ENCODE results near the gene PTCD3.

The PTCD3 gene

DNA sequence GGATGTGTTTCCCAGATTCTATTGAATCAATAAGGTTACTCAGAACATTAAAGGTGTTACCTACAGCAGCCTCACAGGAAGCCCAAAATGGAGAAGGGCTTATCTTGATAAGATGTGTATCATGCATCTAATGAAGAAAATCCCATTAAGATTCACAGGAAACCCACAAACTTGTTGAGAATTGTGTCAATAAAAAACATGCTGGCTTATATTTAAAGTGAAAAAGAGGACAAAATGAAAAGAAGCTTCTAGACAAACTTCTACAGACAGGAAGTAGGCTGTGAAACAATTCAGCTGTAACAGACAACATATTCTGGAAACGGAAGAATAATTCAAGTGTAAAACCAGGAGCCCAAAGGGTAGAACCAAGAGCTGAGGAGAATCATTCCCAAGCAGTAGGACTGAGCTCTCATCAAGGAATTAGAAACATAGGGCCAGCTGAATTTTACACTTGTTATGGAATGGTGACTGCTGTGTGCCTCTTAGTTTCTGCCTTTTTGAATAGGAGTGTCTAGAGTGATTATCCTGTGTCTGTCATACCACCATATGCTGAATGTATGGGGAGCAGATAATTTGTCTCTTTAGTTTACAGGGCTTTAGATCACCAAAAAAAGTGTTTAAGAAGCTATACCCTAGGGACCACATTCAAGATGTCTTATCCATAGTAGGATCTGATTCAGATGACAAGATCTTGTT lies 79.6 kb downstream of the PTCD3 start:
- H2AFZ ChIP-seq (ENCODE audit: low read length): no peak overlapping the region
- peaks cover 96% of the 10 kb centered on the region for H4K20me1 ChIP-seq (ENCODE audit: insufficient read depth, low read length, poor library complexity, severe bottlenecking)
- H3K4me1 ChIP-seq (ENCODE audit: insufficient read depth, low read length, poor library complexity, severe bottlenecking): peaks cover 46% of the 10 kb centered on the region
- H3K9me2 ChIP-seq (replicated peaks; ENCODE audit: low read depth, low read length): no peaks in the 10 kb centered on the region
- no peaks in the 10 kb centered on the region for H3K9me3 ChIP-seq (ENCODE audit: insufficient read depth, low read depth, low read length)
- peak overlapping the region; percentile 9 for H3K9ac ChIP-seq (ENCODE audit: low read depth, low read length, poor library complexity, severe bottlenecking)
- TF ChIP-seq, protein P1, sequence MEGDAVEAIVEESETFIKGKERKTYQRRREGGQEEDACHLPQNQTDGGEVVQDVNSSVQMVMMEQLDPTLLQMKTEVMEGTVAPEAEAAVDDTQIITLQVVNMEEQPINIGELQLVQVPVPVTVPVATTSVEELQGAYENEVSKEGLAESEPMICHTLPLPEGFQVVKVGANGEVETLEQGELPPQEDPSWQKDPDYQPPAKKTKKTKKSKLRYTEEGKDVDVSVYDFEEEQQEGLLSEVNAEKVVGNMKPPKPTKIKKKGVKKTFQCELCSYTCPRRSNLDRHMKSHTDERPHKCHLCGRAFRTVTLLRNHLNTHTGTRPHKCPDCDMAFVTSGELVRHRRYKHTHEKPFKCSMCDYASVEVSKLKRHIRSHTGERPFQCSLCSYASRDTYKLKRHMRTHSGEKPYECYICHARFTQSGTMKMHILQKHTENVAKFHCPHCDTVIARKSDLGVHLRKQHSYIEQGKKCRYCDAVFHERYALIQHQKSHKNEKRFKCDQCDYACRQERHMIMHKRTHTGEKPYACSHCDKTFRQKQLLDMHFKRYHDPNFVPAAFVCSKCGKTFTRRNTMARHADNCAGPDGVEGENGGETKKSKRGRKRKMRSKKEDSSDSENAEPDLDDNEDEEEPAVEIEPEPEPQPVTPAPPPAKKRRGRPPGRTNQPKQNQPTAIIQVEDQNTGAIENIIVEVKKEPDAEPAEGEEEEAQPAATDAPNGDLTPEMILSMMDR (conservative IDR thresholded peaks at IDR 0.05; ENCODE audit: low read length): no peak
- no peak for TF ChIP-seq EZH2phosphoT487 (IDR thresholded peaks at IDR 0.05; ENCODE audit: borderline replicate concordance)
- H3K79me2 ChIP-seq (ENCODE audit: insufficient read depth, low read length): peaks cover 94% of the 10 kb centered on the region
- H3K36me3 ChIP-seq (ENCODE audit: insufficient read depth, low read length): peaks cover 12% of the 10 kb centered on the region; the same call in 1 of the 2 replicates
- H3K4me3 ChIP-seq (ENCODE audit: low read length, poor library complexity, severe bottlenecking): peak overlapping the region; percentile 47
- H3K4me2 ChIP-seq (ENCODE audit: low read depth, low read length, poor library complexity, severe bottlenecking): peak overlapping the region; percentile 70
- no peaks in the 10 kb centered on the region for H3K27me3 ChIP-seq (ENCODE audit: insufficient read depth, low read length, poor library complexity, severe bottlenecking)
- 0 out of 2 replicates have a peak, but pooled peaks cover 15% of the 10 kb centered on the region for H3F3A ChIP-seq (ENCODE audit: low read depth)

DNA sequence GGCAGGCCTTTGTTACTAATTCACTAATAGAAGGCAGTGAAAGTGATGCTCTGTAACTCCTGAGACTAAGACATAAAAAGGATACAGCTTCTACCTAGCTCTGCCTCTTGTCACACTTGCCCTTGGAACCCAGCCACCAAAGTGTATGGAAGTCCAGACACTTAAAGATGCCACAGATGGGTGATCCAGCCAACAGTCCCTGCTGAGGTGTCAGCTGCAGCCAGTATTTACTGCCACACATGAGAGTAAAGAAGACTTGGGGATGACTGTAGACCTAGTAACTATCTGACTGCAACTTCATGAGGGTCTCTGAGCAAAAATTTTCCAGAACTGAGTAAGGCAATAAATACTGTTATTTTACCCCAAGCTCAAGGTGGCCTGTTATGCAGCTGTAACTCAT lies 80.4 kb downstream of the PTCD3 start:
- H3K79me2 ChIP-seq (ENCODE audit: insufficient read depth, low read length): peaks cover 94% of the 10 kb centered on the region
- H3F3A ChIP-seq (ENCODE audit: low read depth): 0 out of 2 replicates have a peak, but pooled peaks cover 15% of the 10 kb centered on the region
- H3K4me1 ChIP-seq (ENCODE audit: insufficient read depth, low read length, poor library complexity, severe bottlenecking): peaks cover 50% of the 10 kb centered on the region
- H3K27me3 ChIP-seq (ENCODE audit: insufficient read depth, low read length, poor library complexity, severe bottlenecking): no peaks in the 10 kb centered on the region
- H2AFZ ChIP-seq (ENCODE audit: low read length): no peak overlapping the region
- no peaks in the 10 kb centered on the region for H3K9me2 ChIP-seq (replicated peaks; ENCODE audit: low read depth, low read length)
- H3K4me2 ChIP-seq (ENCODE audit: low read depth, low read length, poor library complexity, severe bottlenecking): peak overlapping the region; percentile 70
- peaks cover 6% of the 10 kb centered on the region; the same call in 1 of the 2 replicates for H3K36me3 ChIP-seq (ENCODE audit: insufficient read depth, low read length)
- peaks cover 95% of the 10 kb centered on the region for H4K20me1 ChIP-seq (ENCODE audit: insufficient read depth, low read length, poor library complexity, severe bottlenecking)
- TF ChIP-seq EZH2phosphoT487 (IDR thresholded peaks at IDR 0.05; ENCODE audit: borderline replicate concordance): no peak
- TF ChIP-seq, protein P1 (conservative IDR thresholded peaks at IDR 0.05; ENCODE audit: low read length): no peak
- peak overlapping the region; percentile 9 for H3K9ac ChIP-seq (ENCODE audit: low read depth, low read length, poor library complexity, severe bottlenecking)
- H3K4me3 ChIP-seq (ENCODE audit: low read length, poor library complexity, severe bottlenecking): peak overlapping the region; percentile 47
- H3K9me3 ChIP-seq (ENCODE audit: insufficient read depth, low read depth, low read length): no peaks in the 10 kb centered on the region

DNA sequence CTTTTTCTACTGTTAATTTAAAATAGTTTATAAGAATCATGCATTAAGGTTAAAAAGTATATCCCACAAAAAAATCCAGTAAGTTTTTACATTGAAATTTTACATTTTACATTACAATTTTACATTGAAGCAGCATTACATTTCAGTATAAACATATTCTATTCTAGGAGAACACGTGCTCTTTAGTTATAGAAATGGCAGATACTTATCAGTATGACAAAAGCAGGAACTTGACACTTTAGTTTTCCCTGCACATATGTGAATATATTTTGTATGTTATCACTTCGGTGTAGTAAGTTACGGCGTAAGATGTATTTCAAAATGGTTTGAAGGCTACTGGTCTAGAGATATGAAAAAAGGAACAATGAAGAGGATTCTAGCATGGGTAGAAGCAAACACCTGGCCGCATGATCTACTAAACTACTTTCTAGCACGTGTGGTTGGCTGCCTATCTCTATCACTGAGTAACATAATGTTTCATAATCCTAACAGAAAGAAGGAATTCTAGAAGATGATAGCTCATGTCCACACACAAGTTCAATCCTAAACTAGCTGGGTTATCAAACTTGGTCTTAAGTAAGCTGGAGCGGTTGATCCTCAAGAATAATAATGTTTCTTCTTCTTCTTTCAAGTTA lies 83.9 kb downstream of the PTCD3 start:
- Histone ChIP-seq H3F3A (ENCODE audit: low read depth) (0 out of 2 replicates have a peak, but pooled peaks cover 15% of the 10 kb centered on the region), H3K4me2 (ENCODE audit: low read depth, low read length, poor library complexity, severe bottlenecking) (peak overlapping the region; percentile 68), H4K20me1 (ENCODE audit: insufficient read depth, low read length, poor library complexity, severe bottlenecking) (peaks cover 91% of the 10 kb centered on the region), H3K27me3 (ENCODE audit: insufficient read depth, low read length, poor library complexity, severe bottlenecking) (no peaks in the 10 kb centered on the region), H3K4me3 (ENCODE audit: low read length, poor library complexity, severe bottlenecking) (peak overlapping the region; percentile 46), H3K79me2 (ENCODE audit: insufficient read depth, low read length) (peaks cover 91% of the 10 kb centered on the region), H3K9me2 (replicated peaks; ENCODE audit: low read depth, low read length) (no peaks in the 10 kb centered on the region), H3K36me3 (ENCODE audit: insufficient read depth, low read length) (peaks cover 6% of the 10 kb centered on the region; the same call in 1 of the 2 replicates), H2AFZ (ENCODE audit: low read length) (no peak overlapping the region), H3K9ac (ENCODE audit: low read depth, low read length, poor library complexity, severe bottlenecking) (no peak overlapping the region), H3K9me3 (ENCODE audit: insufficient read depth, low read depth, low read length) (no peaks in the 10 kb centered on the region), H3K4me1 (ENCODE audit: insufficient read depth, low read length, poor library complexity, severe bottlenecking) (peaks cover 70% of the 10 kb centered on the region)
- TF ChIP-seq, protein P1 (conservative IDR thresholded peaks at IDR 0.05; ENCODE audit: low read length): no peak
- no peak for TF ChIP-seq EZH2phosphoT487 (IDR thresholded peaks at IDR 0.05; ENCODE audit: borderline replicate concordance)

All from Loucy (cell line).